SU-DHL-6 (cell line): Measurements from ENCODE around the gene MYMK.

Source experiments
- H2AFZ ChIP-seq: fragments of 200-600 bp; sonication (generic); 2 replicates; pipeline ENCODE4 v1.6.1; 2014; ENCODE audit warnings: low read depth, mild to moderate bottlenecking, moderate library complexity, mixed read lengths, antibody characterized with exemption, low read length; ENCODE audit not compliant: severe bottlenecking
- H3F3A ChIP-seq: fragments of 200-600 bp; shearing (Covaris generic); 2 replicates; pipeline ENCODE4 v1.6.0; 2016; ENCODE audit warnings: antibody characterized with exemption, mild to moderate bottlenecking; ENCODE audit not compliant: insufficient read depth
- H3K27ac ChIP-seq: fragments of 200-600 bp; sonication (generic); 2 replicates; pipeline ENCODE4 v1.5.1; 2016; ENCODE audit warnings: low read depth, mild to moderate bottlenecking, low read length, moderate library complexity, mixed read lengths
- H3K27me3 ChIP-seq: fragments of 200-600 bp; sonication (generic), shearing (Covaris generic); 2 replicates; pipeline ENCODE4 v1.6.0; 2014; ENCODE audit warnings: mild to moderate bottlenecking, low read length
- H3K36me3 ChIP-seq: fragments of 200-600 bp; sonication (generic); 2 replicates; pipeline ENCODE4 v1.6.1; 2014; ENCODE audit warnings: mild to moderate bottlenecking, low read length, mixed read lengths
- H3K4me2 ChIP-seq: fragments of 300-600, 200-600 bp; shearing (Covaris generic), sonication (generic); 2 replicates; pipeline ENCODE4 v1.6.0; 2014; ENCODE audit warnings: low read length, low read depth, mild to moderate bottlenecking; ENCODE audit not compliant: poor library complexity, severe bottlenecking
- H3K4me3 ChIP-seq: fragments of 200-600 bp; sonication (generic); 2 replicates; pipeline ENCODE4 v1.5.1; 2014; ENCODE audit warnings: antibody characterized with exemption, low read length, mild to moderate bottlenecking, mixed read lengths; ENCODE audit not compliant: insufficient read depth, poor library complexity, severe bottlenecking
- H3K79me2 ChIP-seq: fragments of 200-600 bp; sonication (generic); 2 replicates; pipeline ENCODE4 v1.6.1; 2014; ENCODE audit warnings: mild to moderate bottlenecking, low read length, moderate library complexity; ENCODE audit not compliant: insufficient read depth
- H3K9ac ChIP-seq: fragments of 200-600 bp; sonication (generic); 2 replicates; pipeline ENCODE4 v1.7.0; 2014; ENCODE audit warnings: mild to moderate bottlenecking, low read length
- H3K9me2 ChIP-seq: fragments of 200-600 bp; sonication (generic); replicated peaks from 2 replicates; pipeline ENCODE4 v1.6.1; 2014; ENCODE audit warnings: low read length; ENCODE audit not compliant: insufficient read depth
- H3K9me3 ChIP-seq: fragments of 200-600 bp; sonication (generic); 2 replicates; pipeline ENCODE4 v1.6.1; 2014; ENCODE audit warnings: low read length, mixed read lengths; ENCODE audit not compliant: insufficient read depth
- H4K20me1 ChIP-seq: fragments of 200-600 bp; sonication (generic); 2 replicates; pipeline ENCODE4 v1.6.1; 2014; ENCODE audit warnings: low read depth, mild to moderate bottlenecking, antibody characterized with exemption, low read length, moderate library complexity, mixed read lengths
- CTCF ChIP-seq: fragments of 200-600 bp; sonication (generic); IDR thresholded peaks from one replicate; pipeline ENCODE4 v1.5.1; 2017; ENCODE audit warnings: antibody characterized with exemption, mild to moderate bottlenecking, low read length, moderate library complexity; ENCODE audit not compliant: insufficient read depth, poor library complexity, severe bottlenecking
- EZH2phosphoT487 ChIP-seq: fragments of 200-600 bp; sonication (generic), shearing (Covaris generic); conservative IDR thresholded peaks from 2 replicates; pipeline ENCODE4 v1.6.1; 2018; ENCODE audit warnings: mild to moderate bottlenecking, antibody characterized with exemption, low read length, moderate library complexity, mixed read lengths

Gene MYMK

DNA sequence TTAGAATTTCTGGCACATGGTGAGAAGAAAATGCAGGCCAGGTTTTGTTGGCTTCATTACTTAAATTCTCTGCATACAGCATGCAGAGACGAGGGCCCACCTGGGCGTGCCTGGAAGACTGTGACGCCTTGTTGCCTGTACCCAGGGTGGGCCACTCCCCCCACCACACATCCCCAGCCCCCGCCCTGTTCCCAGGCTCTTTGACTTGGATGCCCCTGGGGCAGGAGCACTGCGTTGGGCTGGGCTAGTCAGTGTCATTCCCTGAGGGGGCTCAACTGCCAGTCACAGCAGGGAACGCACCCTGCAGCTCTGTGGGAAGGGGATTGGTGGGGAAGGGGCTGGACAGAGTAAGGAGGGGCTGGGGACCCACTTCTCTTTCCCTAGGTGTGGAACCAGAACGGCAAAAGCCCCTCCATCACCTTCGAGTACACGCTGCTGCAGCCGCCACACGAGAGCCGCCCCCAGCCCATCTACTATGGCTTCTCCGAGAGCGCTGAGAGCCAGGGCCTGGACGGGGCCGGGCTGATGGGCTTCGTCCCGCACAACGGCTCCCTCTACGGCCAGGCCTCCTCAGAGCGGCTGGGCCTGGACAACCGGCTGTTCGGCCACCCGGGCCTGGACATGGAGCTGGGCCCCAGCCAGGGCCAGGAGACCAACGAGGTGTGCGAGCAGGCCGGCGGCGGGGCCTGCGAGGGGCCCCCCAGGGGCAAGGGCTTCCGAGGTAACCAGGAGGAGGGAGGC is 29.4 kb upstream of the MYMK start:
- no peaks in the 10 kb centered on the region for H3F3A ChIP-seq
- no peak overlapping the region for H3K4me2 ChIP-seq
- H3K9me3 ChIP-seq, result no peaks in the 10 kb centered on the region
- no peaks in the 10 kb centered on the region for H3K36me3 ChIP-seq
- H3K4me3 ChIP-seq, result no peak overlapping the region
- H3K27me3 ChIP-seq, result no peaks in the 10 kb centered on the region
- no peaks in the 10 kb centered on the region for H3K9me2 ChIP-seq
- no peak overlapping the region for H2AFZ ChIP-seq
- H4K20me1 ChIP-seq, result no peaks in the 10 kb centered on the region
- no peaks in the 10 kb centered on the region for H3K79me2 ChIP-seq
- H3K9ac ChIP-seq, result no peak overlapping the region
- TF ChIP-seq CTCF, result no peak
- TF ChIP-seq EZH2phosphoT487, result no peak
- H3K27ac ChIP-seq, result no peak overlapping the region

- no peaks in the 10 kb centered on the region for H3K27me3 ChIP-seq
- no peaks in the 10 kb centered on the region for H4K20me1 ChIP-seq
- H3K9ac ChIP-seq, result no peak overlapping the region
- H3K4me2 ChIP-seq, result no peak overlapping the region
- no peak overlapping the region for H3K27ac ChIP-seq
- no peaks in the 10 kb centered on the region for H3K9me2 ChIP-seq
- no peaks in the 10 kb centered on the region for H3F3A ChIP-seq
- no peaks in the 10 kb centered on the region for H3K36me3 ChIP-seq
- H3K9me3 ChIP-seq, result no peaks in the 10 kb centered on the region
- H2AFZ ChIP-seq, result no peak overlapping the region
- no peak overlapping the region for H3K4me3 ChIP-seq
- no peak for TF ChIP-seq CTCF
- TF ChIP-seq EZH2phosphoT487, result no peak
- no peaks in the 10 kb centered on the region for H3K79me2 ChIP-seq
Observed at GRCh38 chr9:133553123-133553522, 28.4 kb upstream of the MYMK start.

DNA sequence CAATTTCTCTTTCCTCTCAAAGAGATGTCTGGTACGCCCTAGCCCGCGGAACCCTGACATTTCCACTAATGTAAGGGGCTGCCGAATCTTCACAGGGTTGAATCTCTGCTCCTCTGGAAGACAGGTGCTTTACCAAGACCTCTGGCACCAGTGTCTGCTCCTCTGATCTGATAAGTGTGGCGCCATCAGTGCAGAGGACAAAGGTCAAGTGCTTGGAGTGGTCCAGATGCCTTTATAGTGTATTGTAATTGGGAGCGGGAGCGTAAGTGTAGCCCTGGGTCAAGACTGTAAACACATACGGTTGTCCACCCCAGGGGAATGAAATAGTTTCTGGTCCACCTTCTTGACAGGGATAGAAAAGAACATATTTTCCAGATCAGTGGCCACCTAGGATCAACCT is 27.5 kb upstream of the MYMK start:
- Histone ChIP-seq H3F3A (no peaks in the 10 kb centered on the region), H3K27ac (no peak overlapping the region), H3K27me3 (no peaks in the 10 kb centered on the region), H2AFZ (no peak overlapping the region), H3K36me3 (no peaks in the 10 kb centered on the region), H3K4me2 (no peak overlapping the region), H3K79me2 (no peaks in the 10 kb centered on the region), H3K9me3 (no peaks in the 10 kb centered on the region), H3K9ac (no peak overlapping the region), H3K4me3 (no peak overlapping the region), H3K9me2 (no peaks in the 10 kb centered on the region), H4K20me1 (no peaks in the 10 kb centered on the region)
- no peak for TF ChIP-seq CTCF
- TF ChIP-seq EZH2phosphoT487, result no peak

DNA sequence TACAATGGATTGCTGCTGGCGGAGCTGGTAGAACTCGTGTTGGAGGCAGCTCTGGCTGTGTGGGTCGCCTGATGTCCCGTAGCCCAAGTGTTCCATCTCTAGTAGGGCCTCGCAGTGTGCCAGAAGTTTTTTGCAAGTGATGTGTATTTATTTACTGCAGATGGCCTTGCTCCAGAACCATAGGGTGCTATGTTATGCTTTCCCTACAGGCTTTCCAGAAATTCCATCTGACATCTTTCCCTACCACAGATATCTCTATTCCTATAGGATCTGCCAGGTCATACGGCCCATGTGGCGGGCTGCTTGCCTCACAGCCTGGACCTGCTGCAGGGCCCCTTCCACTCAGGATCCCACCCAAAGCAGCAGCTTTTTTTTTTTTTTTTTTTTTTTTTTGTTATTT is 26.7 kb upstream of the MYMK start:
- H3K36me3 ChIP-seq, result no peaks in the 10 kb centered on the region
- H3K4me2 ChIP-seq, result no peak overlapping the region
- no peaks in the 10 kb centered on the region for H3K27me3 ChIP-seq
- no peaks in the 10 kb centered on the region for H3K9me3 ChIP-seq
- no peak overlapping the region for H3K27ac ChIP-seq
- no peaks in the 10 kb centered on the region for H3K79me2 ChIP-seq
- H2AFZ ChIP-seq, result no peak overlapping the region
- no peak overlapping the region for H3K4me3 ChIP-seq
- no peaks in the 10 kb centered on the region for H3F3A ChIP-seq
- H3K9me2 ChIP-seq, result no peaks in the 10 kb centered on the region
- no peak overlapping the region for H3K9ac ChIP-seq
- H4K20me1 ChIP-seq, result no peaks in the 10 kb centered on the region
- TF ChIP-seq EZH2phosphoT487 (no peak), CTCF (no peak)
